GM23338 (cell line): ENCODE measurements around the gene C1QTNF8. TPM values are rescaled to one million over a fixed set of nuclear protein-coding genes. Genes with fewer than 3 reads are reported as not detected.

Experiments used
- ATAC-seq: fragments of 200-7000 bp; cut with Tn5 transposase; 3 replicates; pipeline ENCODE4 v1.9.1; 2020
- DNase-seq: peaks from one replicate; pipeline ENCODE4 v3.0.0-alpha.2; 2015; ENCODE audit warnings: low spot score
- H2AFZ ChIP-seq: fragments of 200-600 bp; sonication (generic); 2 replicates; pipeline ENCODE4 v1.8.0; 2016; ENCODE audit warnings: antibody characterized with exemption, mild to moderate bottlenecking, moderate library complexity
- H3F3A ChIP-seq: fragments of 200-600 bp; sonication (generic); replicated peaks from 2 replicates; pipeline ENCODE4 v1.8.0; 2017; ENCODE audit warnings: antibody characterized with exemption, mixed run types, low read depth
- H3K27ac ChIP-seq: fragments of 200-600 bp; sonication (generic); 2 replicates; pipeline ENCODE4 v1.6.1; 2016; ENCODE audit warnings: low read depth
- H3K27me3 ChIP-seq: fragments of 200-600 bp; sonication (generic); 2 replicates; pipeline ENCODE4 v1.8.0; 2016; ENCODE audit warnings: mild to moderate bottlenecking, mixed run types, moderate library complexity; ENCODE audit not compliant: insufficient read depth
- H3K36me3 ChIP-seq: fragments of 200-600 bp; sonication (generic); 2 replicates; pipeline ENCODE4 v1.8.0; 2016; ENCODE audit warnings: mild to moderate bottlenecking; ENCODE audit not compliant: insufficient read depth
- H3K4me1 ChIP-seq: fragments of 200-600 bp; sonication (generic); 2 replicates; pipeline ENCODE4 v1.8.0; 2016; ENCODE audit warnings: mild to moderate bottlenecking, moderate library complexity; ENCODE audit not compliant: insufficient read depth
- H3K4me2 ChIP-seq: fragments of 200-600 bp; sonication (generic); 2 replicates; pipeline ENCODE4 v1.7.1; 2017; ENCODE audit warnings: mixed run types
- H3K4me3 ChIP-seq: fragments of 200-600 bp; sonication (generic); 2 replicates; pipeline ENCODE4 v1.6.1; 2016; ENCODE audit warnings: mixed run types
- H3K79me2 ChIP-seq: fragments of 200-600 bp; sonication (generic); replicated peaks from 2 replicates; pipeline ENCODE4 v1.8.0; 2017; ENCODE audit warnings: mild to moderate bottlenecking; ENCODE audit not compliant: insufficient read depth
- H3K9me2 ChIP-seq: fragments of 200-600 bp; sonication (generic); 2 replicates; pipeline ENCODE4 v1.8.0; 2017; ENCODE audit not compliant: insufficient read depth
- H4K20me1 ChIP-seq: fragments of 200-600 bp; sonication (generic); replicated peaks from 2 replicates; pipeline ENCODE4 v1.8.0; 2017; ENCODE audit warnings: mild to moderate bottlenecking; ENCODE audit not compliant: insufficient read depth
- H3K27ac Mint-ChIP-seq: 2 replicates; pipeline ENCODE4 v1.8.0; 2020; ENCODE audit warnings: inconsistent platforms, mild to moderate bottlenecking, moderate library complexity, mixed read lengths
- H3K27me3 Mint-ChIP-seq: 3 replicates; pipeline ENCODE4 v1.8.0; 2022; ENCODE audit warnings: low read depth, mild to moderate bottlenecking, moderate library complexity, mixed read lengths, inconsistent platforms; ENCODE audit not compliant: insufficient read depth, poor library complexity
- H3K36me3 Mint-ChIP-seq: 3 replicates; pipeline ENCODE4 v1.8.0; 2021; ENCODE audit warnings: low read depth, mild to moderate bottlenecking, inconsistent platforms, moderate library complexity, mixed read lengths
- H3K4me1 Mint-ChIP-seq: 3 replicates; pipeline ENCODE4 v1.8.0; 2020; ENCODE audit warnings: mild to moderate bottlenecking, inconsistent platforms, mixed read lengths
- H3K4me3 Mint-ChIP-seq: 3 replicates; pipeline ENCODE4 v1.8.0; 2021; ENCODE audit warnings: moderate library complexity, mild to moderate bottlenecking, inconsistent platforms, mixed read lengths
- H3K9me3 Mint-ChIP-seq: 3 replicates; pipeline ENCODE4 v1.8.0; 2020; ENCODE audit warnings: moderate library complexity, mild to moderate bottlenecking, inconsistent platforms, mixed read lengths
- CTCF ChIP-seq, 2 experiments: fragments of 200-600 bp in 1 of 2; sonication (generic) in 1 of 2; conservative IDR thresholded peaks; 2 replicates each; pipeline versions ENCODE4 v1.5.1 to v1.6.1; 2016 to 2017; ENCODE audit warnings: antibody characterized with exemption in 2 of 2, low read depth in 2 of 2, mild to moderate bottlenecking in 2 of 2, moderate library complexity in 1 of 2
- EZH2phosphoT487 ChIP-seq: fragments of 200-600 bp; sonication (generic); IDR thresholded peaks from one replicate; pipeline ENCODE4 v1.8.1; 2018; ENCODE audit warnings: antibody characterized with exemption; ENCODE audit not compliant: unreplicated experiment
- NANOG ChIP-seq: IDR thresholded peaks from 2 replicates; pipeline ENCODE4 v1.6.1; 2016; ENCODE audit warnings: antibody characterized with exemption, borderline replicate concordance
- POLR2AphosphoS5 ChIP-seq: IDR thresholded peaks from 2 replicates; pipeline ENCODE4 v1.6.1; 2016; ENCODE audit warnings: antibody characterized with exemption, low read depth
- STAT1 ChIP-seq: IDR thresholded peaks from one replicate; pipeline ENCODE4 v1.6.1; 2016; ENCODE audit warnings: antibody characterized with exemption; ENCODE audit not compliant: unreplicated experiment
- ZNF114 ChIP-seq: fragments of 250-450 bp; sonication (Bioruptor Pico); IDR thresholded peaks from 2 replicates; pipeline ENCODE4 v1.5.0; 2020; ENCODE audit warnings: mild to moderate bottlenecking, moderate library complexity
- ZNF331 ChIP-seq: fragments of 250-450 bp; sonication (Bioruptor Pico); IDR thresholded peaks from 2 replicates; pipeline ENCODE4 v1.5.0; 2020; ENCODE audit warnings: low read depth, mild to moderate bottlenecking, moderate library complexity
- polyA plus RNA-seq: library from polyadenylated mRNA; unstranded; fragments of >200 nt; fragmentation: Nextera tagmentation; extraction: Ambion mirVana; gene quantifications from 2 replicates; pipeline ENCODE4 v1.2.1, GENCODE V29; 2016
- total RNA-seq: library from RNA; depleted of rRNA; stranded (reverse); fragments of >200 nt; shearing (Covaris generic); gene quantifications from 2 replicates; pipeline ENCODE4 v1.2.3, GENCODE V29; 2014
- TF ChIP-seq, protein P1 (sequence below): IDR thresholded peaks from one replicate; pipeline ENCODE4 v1.6.1; 2018; ENCODE audit warnings: antibody characterized with exemption; ENCODE audit not compliant: unreplicated experiment

The C1QTNF8 gene
- total and polyA plus RNA-seq, 2 experiments from 2014 or later: not detected

DNA sequence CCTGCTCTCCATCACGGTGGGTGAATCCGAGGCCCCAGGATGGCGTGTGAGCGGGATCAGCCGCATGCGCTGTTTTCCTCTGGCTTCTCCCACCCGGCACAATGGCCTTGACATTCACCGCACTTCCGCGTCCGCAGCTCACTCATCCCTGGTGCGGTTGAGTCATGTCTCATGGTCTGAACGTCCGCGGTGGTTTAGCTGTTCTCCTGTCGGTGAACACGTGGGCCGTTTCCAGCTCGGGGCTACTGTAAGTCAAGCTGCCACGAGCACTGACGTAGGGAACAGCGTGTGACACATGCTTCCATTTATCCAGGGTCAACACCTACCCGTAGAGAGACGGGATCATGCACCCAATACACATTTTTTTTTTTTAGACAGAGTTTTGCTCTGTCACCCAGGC, 41.6 kb upstream of the C1QTNF8 start:
- H3K27me3 ChIP-seq: no peaks in the 10 kb centered on the region
- ATAC-seq: no peak

GRCh38 chr16:1135459-1135825, 39.4 kb upstream of the C1QTNF8 start:
- Mint-ChIP-seq H3K9me3 (no peaks in the 10 kb centered on the region), H3K27ac (no peak overlapping the region), H3K36me3 (no peaks in the 10 kb centered on the region), H3K4me3 (no peak overlapping the region), H3K4me1 (peaks cover 2% of the 10 kb centered on the region; the same call in 1 of the 3 replicates), H3K27me3 (peaks cover 4% of the 10 kb centered on the region)
- no peaks in the 10 kb centered on the region for H3K36me3 ChIP-seq
- no peak overlapping the region for H2AFZ ChIP-seq
- no peak for DNase-seq
- H3K4me2 ChIP-seq: no peak overlapping the region
- H3K4me1 ChIP-seq: no peaks in the 10 kb centered on the region
- no peaks in the 10 kb centered on the region for H3F3A ChIP-seq
- no peak for ATAC-seq
- no peaks in the 10 kb centered on the region for H3K27me3 ChIP-seq
- no peak overlapping the region for H3K4me3 ChIP-seq
- H3K9me2 ChIP-seq: no peaks in the 10 kb centered on the region
- H4K20me1 ChIP-seq: no peaks in the 10 kb centered on the region
- H3K79me2 ChIP-seq: no peaks in the 10 kb centered on the region
- H3K27ac ChIP-seq: no peak overlapping the region
- TF ChIP-seq STAT1 (no peak), NANOG (no peak), EZH2phosphoT487 (no peak), POLR2AphosphoS5 (no peak), ZNF114 (CRISPR knock-in tag) (no peak)

More for the DNA sequence above, 41.6 kb upstream of the C1QTNF8 start:
- Histone ChIP-seq H3K9me2 (no peaks in the 10 kb centered on the region), H3K4me1 (no peaks in the 10 kb centered on the region), H3K4me3 (no peak overlapping the region), H3K4me2 (no peak overlapping the region), H3F3A (no peaks in the 10 kb centered on the region), H4K20me1 (no peaks in the 10 kb centered on the region), H3K36me3 (no peaks in the 10 kb centered on the region), H2AFZ (no peak overlapping the region), H3K27ac (no peak overlapping the region), H3K79me2 (no peaks in the 10 kb centered on the region)
- Mint-ChIP-seq H3K27ac (no peak overlapping the region), H3K27me3 (peaks cover 3% of the 10 kb centered on the region), H3K4me3 (no peak overlapping the region), H3K36me3 (no peaks in the 10 kb centered on the region), H3K9me3 (no peaks in the 10 kb centered on the region), H3K4me1 (peaks cover 2% of the 10 kb centered on the region; the same call in 1 of the 3 replicates)
- TF ChIP-seq ZNF331 (no peak), EZH2phosphoT487 (no peak), CTCF (conservative IDR thresholded peaks at IDR 0.05; ENCODE audit: low read depth in 2 of 2) (no peak), POLR2AphosphoS5 (no peak), ZNF114 (CRISPR knock-in tag) (no peak)
- TF ChIP-seq, protein P1, sequence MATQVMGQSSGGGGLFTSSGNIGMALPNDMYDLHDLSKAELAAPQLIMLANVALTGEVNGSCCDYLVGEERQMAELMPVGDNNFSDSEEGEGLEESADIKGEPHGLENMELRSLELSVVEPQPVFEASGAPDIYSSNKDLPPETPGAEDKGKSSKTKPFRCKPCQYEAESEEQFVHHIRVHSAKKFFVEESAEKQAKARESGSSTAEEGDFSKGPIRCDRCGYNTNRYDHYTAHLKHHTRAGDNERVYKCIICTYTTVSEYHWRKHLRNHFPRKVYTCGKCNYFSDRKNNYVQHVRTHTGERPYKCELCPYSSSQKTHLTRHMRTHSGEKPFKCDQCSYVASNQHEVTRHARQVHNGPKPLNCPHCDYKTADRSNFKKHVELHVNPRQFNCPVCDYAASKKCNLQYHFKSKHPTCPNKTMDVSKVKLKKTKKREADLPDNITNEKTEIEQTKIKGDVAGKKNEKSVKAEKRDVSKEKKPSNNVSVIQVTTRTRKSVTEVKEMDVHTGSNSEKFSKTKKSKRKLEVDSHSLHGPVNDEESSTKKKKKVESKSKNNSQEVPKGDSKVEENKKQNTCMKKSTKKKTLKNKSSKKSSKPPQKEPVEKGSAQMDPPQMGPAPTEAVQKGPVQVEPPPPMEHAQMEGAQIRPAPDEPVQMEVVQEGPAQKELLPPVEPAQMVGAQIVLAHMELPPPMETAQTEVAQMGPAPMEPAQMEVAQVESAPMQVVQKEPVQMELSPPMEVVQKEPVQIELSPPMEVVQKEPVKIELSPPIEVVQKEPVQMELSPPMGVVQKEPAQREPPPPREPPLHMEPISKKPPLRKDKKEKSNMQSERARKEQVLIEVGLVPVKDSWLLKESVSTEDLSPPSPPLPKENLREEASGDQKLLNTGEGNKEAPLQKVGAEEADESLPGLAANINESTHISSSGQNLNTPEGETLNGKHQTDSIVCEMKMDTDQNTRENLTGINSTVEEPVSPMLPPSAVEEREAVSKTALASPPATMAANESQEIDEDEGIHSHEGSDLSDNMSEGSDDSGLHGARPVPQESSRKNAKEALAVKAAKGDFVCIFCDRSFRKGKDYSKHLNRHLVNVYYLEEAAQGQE: no peak
- DNase-seq: no peak
